Right lobe of liver (tissue), 6 donors: ENCODE data around the gene ADCY5. TPM values are rescaled to one million over a fixed set of nuclear protein-coding genes. Genes with fewer than 3 reads are reported as not detected.
"Not testable (repeated sequence)": the region's sequence is repeated elsewhere in the genome, so short reads cannot be mapped to it uniquely, and the experiment has no call there.

Source experiments
- ATAC-seq, 4 donors: fragments of 200-7000 bp; cut with Tn5 transposase; one replicate each; pipeline ENCODE4 v1.9.1; 2020; ENCODE audit warnings: mild to moderate bottlenecking in 4 of 4, moderate library complexity in 4 of 4
- DNase-seq, 3 donors: peaks; one replicate each; pipeline ENCODE4 v3.0.0-alpha.2; 2020
- H3K27ac ChIP-seq, 3 donors: fragments of 200-600 bp; one replicate each; pipeline ENCODE4 v1.8.0; 2022
- H3K27me3 ChIP-seq, 2 donors: fragments of 200-600 bp; one replicate each; pipeline ENCODE4 v1.8.0; 2022
- H3K36me3 ChIP-seq, 4 donors: fragments of 200-600 bp; sonication (generic) in 1 of 4; one replicate each; pipeline versions ENCODE4 v1.5.1 to v1.8.0; 2017 to 2022; ENCODE audit warnings: control low read depth in 1 of 4
- H3K4me1 ChIP-seq, 4 donors: fragments of 200-600 bp; sonication (generic) in 1 of 4; one replicate each; pipeline versions ENCODE4 v1.5.1 to v1.8.0; 2017 to 2022; ENCODE audit warnings: control low read depth in 1 of 4
- H3K4me3 ChIP-seq, 3 donors: fragments of 200-600 bp; one replicate each; pipeline ENCODE4 v1.8.0; 2022
- H3K9me3 ChIP-seq, 4 donors: fragments of 200-600 bp; sonication (generic) in 1 of 4; one replicate each; pipeline versions ENCODE4 v1.5.1 to v1.8.0; 2017 to 2022; ENCODE audit warnings: control low read depth in 1 of 4
- POLR2A ChIP-seq: fragments of 450-650 bp; IDR thresholded peaks from one replicate; pipeline ENCODE4 v1.6.1; 2017; ENCODE audit warnings: antibody characterized with exemption, mild to moderate bottlenecking
- WGBS: methylation state at CpG from one replicate; pipeline ENCODE4 v1.1.6; 2018; ENCODE audit warnings: low coverage, low lambda C conversion rate; ENCODE audit not compliant: insufficient coverage; ENCODE audit errors: missing lambda C conversion rate; 5-methylcytosine and 5-hydroxymethylcytosine counted together
- intact Hi-C, 2 donors: fragments of 100-400 bp; cut with DNase I; formaldehyde crosslinking; loops; one replicate each; pipeline versions ENCODE4 v1.11.2 to v1.14.1; 2022
- total RNA-seq, 6 experiments: library from RNA; depleted of rRNA in 2 of 6; stranded (reverse); fragments of >200 nt in 2 of 6; fragmentation: NEBNext Ultra II Directional in 3 of 6; extraction: Animal tissue kit (Norgen Biotek cat#: 25700) in 3 of 6; gene quantifications; one replicate each; pipeline versions ENCODE4 v1.1.0 to v1.2.4, GENCODE V29; 2016 to 2023
- TF ChIP-seq, protein P1 (sequence below), 4 donors: fragments of 200-600 bp in 3 of 4; fragments of 450-650 bp in 1 of 4; IDR thresholded peaks; one replicate each; pipeline versions ENCODE4 v1.5.1 to v1.8.0; 2016 to 2022; ENCODE audit warnings: antibody characterized with exemption in 4 of 4, mild to moderate bottlenecking in 2 of 4
- donor health status: DM: no; HTN: yes; CAD: no.
- donor health status: DM: no; HTN: no; CAD: no.
- donor health status: DM: no; HTN: no; CAD: no.
- donor health status: DM: no; HTN: yes; CAD: no.
- donor health status: DM: no; HTN: yes; CAD: no.

The ADCY5 gene
- total RNA-seq, 6 experiments from 2014 or later: 1.9 to 3.7 (median 2.7) TPM

DNA sequence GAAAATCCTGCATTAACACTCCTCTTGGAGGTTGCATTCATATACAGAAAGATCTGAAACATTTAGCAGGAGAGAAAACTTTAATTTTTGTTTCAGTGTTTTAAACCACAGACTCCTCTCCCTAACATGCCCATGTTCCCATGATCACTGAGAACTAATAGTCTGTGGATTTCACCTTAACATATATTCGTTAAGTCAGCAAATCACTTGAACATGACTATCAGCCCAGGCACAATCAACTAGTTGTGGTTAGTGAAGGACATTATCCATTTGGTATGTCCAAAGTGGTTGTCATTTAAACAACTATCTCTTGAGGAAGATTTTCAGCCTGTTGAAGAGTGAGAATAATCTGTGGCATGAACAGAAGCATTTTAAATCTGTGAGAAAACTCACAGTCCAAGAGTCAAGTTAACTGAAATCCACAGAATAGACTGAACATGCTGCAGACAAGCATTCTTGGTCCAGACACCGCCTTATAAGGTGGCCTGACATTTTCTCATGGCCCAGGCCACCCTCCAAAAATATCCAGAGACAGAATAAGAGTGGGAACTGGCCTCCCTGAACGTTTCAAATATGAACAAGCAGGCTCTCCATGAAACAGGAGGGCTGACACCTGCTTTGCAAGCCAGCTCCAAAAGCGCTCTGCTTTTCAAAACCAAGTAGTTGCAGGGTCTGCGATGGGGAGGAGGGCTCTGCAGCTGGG, 39.9 kb upstream of the ADCY5 start:
- Histone ChIP-seq H3K27me3 (no peaks in the 10 kb centered on the region), H3K4me3 (no peak overlapping the region), H3K36me3 (peaks cover 0 to 5% (median 1%) of the 10 kb centered on the region in 4 donors), H3K27ac (no peak overlapping the region), H3K4me1 (no peaks in the 10 kb centered on the region), H3K9me3 (no peaks in the 10 kb centered on the region)
- no peak for TF ChIP-seq POLR2A
- TF ChIP-seq, protein P1, sequence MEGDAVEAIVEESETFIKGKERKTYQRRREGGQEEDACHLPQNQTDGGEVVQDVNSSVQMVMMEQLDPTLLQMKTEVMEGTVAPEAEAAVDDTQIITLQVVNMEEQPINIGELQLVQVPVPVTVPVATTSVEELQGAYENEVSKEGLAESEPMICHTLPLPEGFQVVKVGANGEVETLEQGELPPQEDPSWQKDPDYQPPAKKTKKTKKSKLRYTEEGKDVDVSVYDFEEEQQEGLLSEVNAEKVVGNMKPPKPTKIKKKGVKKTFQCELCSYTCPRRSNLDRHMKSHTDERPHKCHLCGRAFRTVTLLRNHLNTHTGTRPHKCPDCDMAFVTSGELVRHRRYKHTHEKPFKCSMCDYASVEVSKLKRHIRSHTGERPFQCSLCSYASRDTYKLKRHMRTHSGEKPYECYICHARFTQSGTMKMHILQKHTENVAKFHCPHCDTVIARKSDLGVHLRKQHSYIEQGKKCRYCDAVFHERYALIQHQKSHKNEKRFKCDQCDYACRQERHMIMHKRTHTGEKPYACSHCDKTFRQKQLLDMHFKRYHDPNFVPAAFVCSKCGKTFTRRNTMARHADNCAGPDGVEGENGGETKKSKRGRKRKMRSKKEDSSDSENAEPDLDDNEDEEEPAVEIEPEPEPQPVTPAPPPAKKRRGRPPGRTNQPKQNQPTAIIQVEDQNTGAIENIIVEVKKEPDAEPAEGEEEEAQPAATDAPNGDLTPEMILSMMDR (IDR thresholded peaks at IDR 0.05): no peak
- DNase-seq (no peak), ATAC-seq (peak in 1 of 4 donors; percentile 12)
- intact Hi-C loops: loop anchor here (5.0 kb wide), 1 partner anchor 161 kb away; no protein-coding TSS in a partner anchor
- 88% methylated on average over 1 of the region's 5 CpGs for WGBS

DNA sequence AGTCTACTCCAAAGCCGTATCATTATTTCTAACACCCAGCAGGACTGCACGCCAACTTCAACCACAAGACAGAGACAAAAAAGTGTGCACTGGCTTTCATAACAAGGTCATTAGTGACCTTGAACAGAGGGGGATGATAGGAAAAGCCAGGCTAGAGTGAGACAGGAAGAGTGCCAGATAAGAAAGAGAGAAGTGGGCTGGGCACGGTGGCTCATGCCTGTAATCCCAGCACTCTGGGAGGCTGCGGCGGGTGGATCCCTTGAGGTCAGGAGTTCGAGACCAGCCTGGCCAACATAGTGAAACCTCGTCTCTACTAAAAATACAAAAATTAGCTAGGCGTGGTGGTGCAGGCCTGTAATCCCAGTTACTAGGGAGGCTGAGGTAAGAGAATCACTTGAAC, 38.2 kb upstream of the ADCY5 start:
- not testable (repeated sequence) for H3K9me3 ChIP-seq, H3K27ac ChIP-seq, H3K27me3 ChIP-seq, ATAC-seq, H3K36me3 ChIP-seq, H3K4me1 ChIP-seq, H3K4me3 ChIP-seq, DNase-seq
- WGBS: 67% methylated on average over 7 of the region's 8 CpGs
- intact Hi-C loops: loop anchor here (5.0 kb wide), 1 partner anchor 160 kb away; no protein-coding TSS in a partner anchor

DNA sequence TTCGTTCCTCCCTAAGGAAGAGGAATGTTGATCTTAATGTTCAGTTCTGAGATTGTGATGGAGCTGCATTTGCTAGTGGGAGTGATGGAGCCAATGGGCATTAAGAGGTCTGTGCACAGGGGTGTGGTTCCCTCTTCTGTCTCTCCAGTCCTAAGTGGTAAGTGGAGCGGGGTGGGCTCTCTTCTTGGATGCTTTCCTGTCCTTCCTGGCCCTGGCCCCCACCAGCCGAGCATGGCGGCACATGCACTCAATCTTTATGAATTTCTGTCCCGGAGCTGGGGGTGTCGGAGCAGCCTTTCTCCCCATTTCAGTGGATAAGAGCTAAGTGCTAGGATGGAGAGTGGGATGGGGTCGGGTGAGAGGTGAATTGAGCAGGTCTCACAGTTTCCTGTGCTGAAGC, 37.6 kb upstream of the ADCY5 start:
- 79% methylated on average over 4 of the region's 7 CpGs for WGBS
- DNase-seq (no peak), ATAC-seq (no peak)
- no peak overlapping the region for H3K4me3 ChIP-seq
- TF ChIP-seq, protein P1 (IDR thresholded peaks at IDR 0.05): no peak
- TF ChIP-seq POLR2A: no peak
- no peaks in the 10 kb centered on the region for H3K4me1 ChIP-seq
- no peak overlapping the region for H3K27ac ChIP-seq
- intact Hi-C loops: loop anchor here (5.0 kb wide), 1 partner anchor 159 kb away; no protein-coding TSS in a partner anchor
- H3K27me3 ChIP-seq: no peaks in the 10 kb centered on the region
- no peaks in the 10 kb centered on the region for H3K9me3 ChIP-seq
- peaks cover 0 to 2% (median 0%) of the 10 kb centered on the region in 4 donors for H3K36me3 ChIP-seq

DNA sequence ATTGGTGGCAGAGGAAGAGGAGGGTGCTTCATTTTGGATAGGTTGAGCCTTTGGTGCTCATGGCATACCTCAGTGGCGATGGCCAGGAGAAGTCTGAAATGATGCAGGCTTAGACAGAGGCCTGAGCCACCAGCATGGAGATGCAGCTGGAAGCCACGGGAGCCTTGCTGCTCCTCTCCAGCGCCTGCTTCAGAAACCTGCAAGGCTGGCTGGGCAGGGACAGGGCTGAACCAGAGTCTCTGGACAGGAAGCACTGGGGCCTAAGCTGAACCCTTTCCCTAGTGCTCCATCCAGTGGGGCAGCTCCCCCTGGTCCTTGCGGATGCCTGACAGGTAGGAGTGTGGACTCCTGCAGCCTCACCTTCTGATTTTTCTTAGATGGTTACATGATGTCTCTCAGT, 36.7 kb upstream of the ADCY5 start:
- H3K27ac ChIP-seq: no peak overlapping the region
- no peaks in the 10 kb centered on the region for H3K9me3 ChIP-seq
- H3K27me3 ChIP-seq: no peaks in the 10 kb centered on the region
- TF ChIP-seq POLR2A: no peak
- TF ChIP-seq, protein P1 (IDR thresholded peaks at IDR 0.05): no peak
- H3K36me3 ChIP-seq: peaks cover 0 to 2% (median 0%) of the 10 kb centered on the region in 4 donors
- no peak overlapping the region for H3K4me3 ChIP-seq
- DNase-seq (no peak), ATAC-seq (no peak)
- intact Hi-C loops: loop anchor here (5.0 kb wide), 1 partner anchor 158 kb away; no protein-coding TSS in a partner anchor
- WGBS: no CpG with 5 or more reads among the region's 4 CpGs
- H3K4me1 ChIP-seq: no peaks in the 10 kb centered on the region

DNA sequence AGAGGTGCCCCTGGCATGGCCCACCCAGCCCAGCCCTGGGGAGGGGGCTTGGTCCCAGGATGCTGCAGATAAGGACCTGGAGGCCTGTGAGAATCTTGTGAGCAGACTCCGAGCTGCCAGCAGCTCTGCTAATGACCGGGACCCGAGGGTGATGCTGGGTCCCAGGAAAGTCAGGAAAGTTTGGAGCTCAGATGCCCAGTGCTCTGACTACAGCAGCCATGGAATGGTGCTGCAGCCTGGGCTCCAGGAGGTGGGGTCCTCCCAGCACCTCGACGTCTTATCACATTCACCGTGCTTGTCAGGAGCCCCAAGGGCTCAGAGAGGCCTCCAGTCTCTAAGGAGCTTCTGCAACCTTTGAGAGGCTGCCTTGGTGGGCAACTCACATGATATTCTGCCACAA, 34.3 kb upstream of the ADCY5 start:
- ATAC-seq (no peak), DNase-seq (no peak)
- no peak for TF ChIP-seq POLR2A
- TF ChIP-seq, protein P1 (IDR thresholded peaks at IDR 0.05): no peak
- no CpG with 5 or more reads among the region's 6 CpGs for WGBS
- no peak overlapping the region for H3K4me3 ChIP-seq
- no peaks in the 10 kb centered on the region for H3K36me3 ChIP-seq
- H3K9me3 ChIP-seq: no peaks in the 10 kb centered on the region
- H3K4me1 ChIP-seq: no peaks in the 10 kb centered on the region
- H3K27ac ChIP-seq: no peak overlapping the region
- H3K27me3 ChIP-seq: no peaks in the 10 kb centered on the region
- intact Hi-C loops: no loop called here
